ENCODE measurements around the gene OR4C6.

The OR4C6 gene

GRCh38 chr11:55707029-55707428, 45.0 kb downstream of the OR4C6 start:
- Histone ChIP-seq H4K5ac (ENCODE audit: low read length) (no peak overlapping the region), H2BK15ac (replicated peaks; ENCODE audit: low read depth) (no peak overlapping the region), H2BK5ac (ENCODE audit: low read length) (no peak overlapping the region), H3K79me1 (ENCODE audit: low read length) (no peaks in the 10 kb centered on the region), H3K18ac (ENCODE audit: low read length) (no peak overlapping the region), H3K36me3 (ENCODE audit: control insufficient read depth, insufficient read depth, low read length) (no peaks in the 10 kb centered on the region), H3K4me1 (ENCODE audit: control insufficient read depth, low read depth, low read length) (no peaks in the 10 kb centered on the region), H3K4ac (ENCODE audit: low read depth, low read length) (no peak overlapping the region), H3K4me2 (ENCODE audit: low read length) (no peak overlapping the region), H3K9ac (ENCODE audit: low read length) (no peak overlapping the region), H4K8ac (ENCODE audit: low read depth, low read length) (no peak overlapping the region), H3K27me3 (ENCODE audit: insufficient read depth, low read length, poor library complexity) (no peaks in the 10 kb centered on the region), H3K23ac (ENCODE audit: low read length) (no peak overlapping the region), H3K56ac (ENCODE audit: low read length) (no peak overlapping the region), H3K27ac (ENCODE audit: low read depth, low read length) (no peak overlapping the region), H2BK120ac (ENCODE audit: low read depth, low read length) (no peak overlapping the region), H2AK5ac (ENCODE audit: low read length) (no peak overlapping the region), H3K79me2 (ENCODE audit: control insufficient read depth, insufficient read depth, low read length) (no peaks in the 10 kb centered on the region), H3K4me3 (ENCODE audit: low read length) (no peak overlapping the region)
- peak; percentile 27 for DNase-seq

GRCh38 chr11:55714982-55715888, 53.2 kb downstream of the OR4C6 start:
- no peaks in the 10 kb centered on the region for H3K36me3 ChIP-seq (ENCODE audit: control insufficient read depth, insufficient read depth, low read length)
- H4K5ac ChIP-seq (ENCODE audit: low read length), result no peak overlapping the region
- no peak overlapping the region for H3K4me2 ChIP-seq (ENCODE audit: low read length)
- H3K23ac ChIP-seq (ENCODE audit: low read length), result no peak overlapping the region
- no peak overlapping the region for H2BK120ac ChIP-seq (ENCODE audit: low read depth, low read length)
- H3K4me1 ChIP-seq (ENCODE audit: control insufficient read depth, low read depth, low read length), result no peaks in the 10 kb centered on the region
- no peak overlapping the region for H3K4ac ChIP-seq (ENCODE audit: low read depth, low read length)
- H4K8ac ChIP-seq (ENCODE audit: low read depth, low read length), result no peak overlapping the region
- no peaks in the 10 kb centered on the region for H3K27me3 ChIP-seq (ENCODE audit: insufficient read depth, low read length, poor library complexity)
- no CpG with 5 or more reads among the region's 10 CpGs for WGBS (ENCODE audit: extremely low coverage, insufficient coverage, low lambda C conversion rate)
- peak; percentile 18 for DNase-seq
- H3K9ac ChIP-seq (ENCODE audit: low read length), result no peak overlapping the region
- no peak overlapping the region for H2AK5ac ChIP-seq (ENCODE audit: low read length)
- no peak overlapping the region for H3K56ac ChIP-seq (ENCODE audit: low read length)
- H3K79me2 ChIP-seq (ENCODE audit: control insufficient read depth, insufficient read depth, low read length), result no peaks in the 10 kb centered on the region
- no peak overlapping the region for H3K27ac ChIP-seq (ENCODE audit: low read depth, low read length)
- no peak overlapping the region for H3K18ac ChIP-seq (ENCODE audit: low read length)
- H3K79me1 ChIP-seq (ENCODE audit: low read length), result no peaks in the 10 kb centered on the region
- no peak overlapping the region for H3K4me3 ChIP-seq (ENCODE audit: low read length)
- no peak overlapping the region for H2BK15ac ChIP-seq (replicated peaks; ENCODE audit: low read depth)
- H2BK5ac ChIP-seq (ENCODE audit: low read length), result no peak overlapping the region

Data from mesendoderm (in vitro differentiated cells).